Ishikawa (cell line): ENCODE measurements around the gene PGAP3.

Source experiments
- CREB1 ChIP-seq: IDR thresholded peaks from 2 replicates; pipeline ENCODE4 v1.6.1; 2012; ENCODE audit warnings: low read depth
- EP300 ChIP-seq: IDR thresholded peaks from 2 replicates; pipeline ENCODE4 v1.6.1; 2012; ENCODE audit warnings: borderline replicate concordance
- RAD21 ChIP-seq: IDR thresholded peaks from 2 replicates; pipeline ENCODE4 v1.6.1; 2012; ENCODE audit warnings: low read depth
- TCF12 ChIP-seq: IDR thresholded peaks from 2 replicates; pipeline ENCODE4 v1.6.1; 2012; ENCODE audit warnings: low read depth
- YY1 ChIP-seq: IDR thresholded peaks from 2 replicates; pipeline ENCODE4 v1.6.1; 2012; ENCODE audit warnings: low read depth

DNA sequence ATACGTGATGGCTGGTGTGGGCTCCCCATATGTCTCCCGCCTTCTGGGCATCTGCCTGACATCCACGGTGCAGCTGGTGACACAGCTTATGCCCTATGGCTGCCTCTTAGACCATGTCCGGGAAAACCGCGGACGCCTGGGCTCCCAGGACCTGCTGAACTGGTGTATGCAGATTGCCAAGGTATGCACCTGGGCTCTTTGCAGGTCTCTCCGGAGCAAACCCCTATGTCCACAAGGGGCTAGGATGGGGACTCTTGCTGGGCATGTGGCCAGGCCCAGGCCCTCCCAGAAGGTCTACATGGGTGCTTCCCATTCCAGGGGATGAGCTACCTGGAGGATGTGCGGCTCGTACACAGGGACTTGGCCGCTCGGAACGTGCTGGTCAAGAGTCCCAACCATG, 36.9 kb upstream of the PGAP3 start:
- no peak for TF ChIP-seq CREB1
- TF ChIP-seq TCF12, result no peak
- no peak for TF ChIP-seq YY1
- no peak for TF ChIP-seq EP300
- TF ChIP-seq RAD21, result no peak
